Dermis microvascular lymphatic vessel endothelial cell (primary cell): Measurements from ENCODE around the gene CBX4. TPM values are rescaled to one million over a fixed set of nuclear protein-coding genes. Genes with fewer than 3 reads are reported as not detected.
"Not testable (repeated sequence)": the region's sequence is repeated elsewhere in the genome, so short reads cannot be mapped to it uniquely, and the experiment has no call there.

Experiments
- DNase-seq, 2 donors: peaks; one replicate each; pipeline versions ENCODE4 v3.0.0 to v3.0.0-alpha.2; 2010; ENCODE audit warnings: low read depth in 2 of 2
- total RNA-seq: library from RNA; depleted of rRNA; stranded (reverse); fragments of >200 nt; gene quantifications from 2 replicates; pipeline ENCODE4 v1.2.1, GENCODE V29; 2014

The CBX4 gene
- total RNA-seq, 1 donor from 2014 or later, result 9.0 TPM

DNA sequence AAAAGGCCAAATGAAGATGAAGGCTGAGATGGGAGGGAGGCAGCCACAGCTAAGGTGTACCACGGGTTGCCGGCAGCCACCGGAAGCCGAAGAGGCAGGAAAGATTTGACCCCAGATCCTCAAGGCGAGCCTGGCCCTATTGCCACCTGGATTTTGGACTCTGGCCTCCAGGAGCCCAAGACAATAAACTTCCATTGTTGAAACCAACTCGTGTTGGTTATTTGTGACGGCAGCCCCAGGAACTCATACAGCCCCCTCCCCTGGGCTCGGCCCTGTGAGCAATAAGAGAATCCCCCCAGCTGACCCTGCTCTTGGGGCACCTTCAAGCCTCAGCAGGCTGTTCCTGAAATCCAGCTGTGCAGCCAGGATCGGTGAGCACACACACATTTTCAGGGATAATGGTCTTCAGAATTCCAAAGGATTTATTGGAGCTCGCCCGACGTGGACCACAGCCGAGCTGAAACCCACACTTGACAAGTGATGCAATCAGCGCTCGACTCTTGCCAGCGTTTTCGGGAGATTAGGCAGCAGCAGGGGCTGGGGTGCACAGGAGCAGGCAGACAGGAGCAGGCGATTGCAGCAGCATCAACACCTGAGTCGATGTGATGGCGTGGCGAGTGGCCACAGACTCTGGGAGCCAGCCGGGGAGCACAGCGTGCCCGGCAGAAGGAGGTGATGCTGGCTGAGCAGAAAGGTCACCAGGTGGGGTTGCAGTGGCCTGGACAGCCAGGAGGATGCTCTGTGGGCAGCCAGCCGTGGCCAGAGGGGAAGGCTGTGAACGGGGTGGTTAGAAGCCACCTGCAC lies 22.4 kb upstream of the CBX4 start:
- no peak for DNase-seq

DNA sequence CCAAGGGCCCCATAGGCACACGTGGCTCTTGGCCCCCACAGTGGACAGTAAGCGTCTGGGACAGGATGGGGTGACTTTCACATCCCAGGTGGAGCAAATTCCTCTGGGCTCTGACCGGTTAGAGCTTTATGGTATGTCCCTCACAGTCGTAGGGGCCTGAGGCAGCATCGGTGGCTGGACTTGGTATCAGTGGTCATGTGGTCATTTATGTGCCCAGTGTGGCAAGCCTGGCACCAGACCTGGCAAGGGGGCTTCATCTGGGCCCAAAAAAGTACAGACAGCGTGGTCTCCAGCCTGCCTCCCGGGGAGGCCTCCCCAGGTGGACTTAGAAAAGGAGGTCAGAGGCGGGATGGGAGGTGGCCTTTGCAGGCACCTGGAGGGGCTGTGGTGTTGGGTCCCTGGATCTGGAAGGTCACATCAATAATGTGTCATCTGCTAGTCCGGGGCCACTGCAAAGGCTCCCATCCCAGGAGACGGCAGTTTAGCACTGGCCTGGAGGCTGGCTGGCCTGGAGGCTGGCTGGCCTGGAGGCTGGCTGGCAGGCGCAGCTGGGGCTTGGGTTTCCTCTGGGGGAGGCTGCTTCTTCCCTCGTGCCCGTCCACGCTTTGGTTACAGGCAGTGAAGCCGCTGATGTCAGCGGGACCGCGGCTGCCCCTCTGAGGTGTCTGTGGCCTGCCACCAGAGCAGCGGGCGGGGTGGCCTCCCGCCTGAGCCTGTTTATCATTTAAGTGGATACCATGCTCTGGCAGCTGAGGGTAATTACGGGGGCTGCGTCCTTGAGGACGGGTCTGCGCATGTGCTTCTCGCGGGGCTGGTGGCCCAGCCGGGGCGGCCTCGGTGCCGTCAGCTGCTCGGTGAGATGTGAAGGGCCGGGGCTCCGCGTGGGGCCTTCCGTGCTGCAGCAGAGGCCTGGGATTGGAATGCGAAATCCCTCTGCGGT lies 20.7 kb upstream of the CBX4 start:
- DNase-seq, result no peak

DNA sequence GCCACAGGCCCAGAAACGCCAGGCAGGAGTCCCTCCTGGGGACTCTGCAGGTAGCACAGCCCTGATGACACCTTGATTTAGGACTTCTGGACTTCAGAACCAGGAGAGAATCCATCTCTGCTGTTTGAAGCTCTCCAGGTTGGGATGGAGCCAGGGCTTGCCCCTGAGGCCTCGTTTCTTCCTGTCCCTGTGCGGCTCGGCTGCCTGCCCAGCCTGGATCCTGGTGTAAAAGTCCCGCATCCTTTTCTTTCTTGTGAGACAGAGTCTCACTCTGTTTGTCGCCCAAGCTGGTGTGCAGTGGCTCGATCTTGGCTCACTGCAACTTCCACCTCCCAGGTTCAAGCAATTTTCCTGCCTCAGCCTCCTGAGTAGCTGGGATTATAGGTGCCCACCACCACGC lies 17.9 kb upstream of the CBX4 start:
- DNase-seq, result no peak

DNA sequence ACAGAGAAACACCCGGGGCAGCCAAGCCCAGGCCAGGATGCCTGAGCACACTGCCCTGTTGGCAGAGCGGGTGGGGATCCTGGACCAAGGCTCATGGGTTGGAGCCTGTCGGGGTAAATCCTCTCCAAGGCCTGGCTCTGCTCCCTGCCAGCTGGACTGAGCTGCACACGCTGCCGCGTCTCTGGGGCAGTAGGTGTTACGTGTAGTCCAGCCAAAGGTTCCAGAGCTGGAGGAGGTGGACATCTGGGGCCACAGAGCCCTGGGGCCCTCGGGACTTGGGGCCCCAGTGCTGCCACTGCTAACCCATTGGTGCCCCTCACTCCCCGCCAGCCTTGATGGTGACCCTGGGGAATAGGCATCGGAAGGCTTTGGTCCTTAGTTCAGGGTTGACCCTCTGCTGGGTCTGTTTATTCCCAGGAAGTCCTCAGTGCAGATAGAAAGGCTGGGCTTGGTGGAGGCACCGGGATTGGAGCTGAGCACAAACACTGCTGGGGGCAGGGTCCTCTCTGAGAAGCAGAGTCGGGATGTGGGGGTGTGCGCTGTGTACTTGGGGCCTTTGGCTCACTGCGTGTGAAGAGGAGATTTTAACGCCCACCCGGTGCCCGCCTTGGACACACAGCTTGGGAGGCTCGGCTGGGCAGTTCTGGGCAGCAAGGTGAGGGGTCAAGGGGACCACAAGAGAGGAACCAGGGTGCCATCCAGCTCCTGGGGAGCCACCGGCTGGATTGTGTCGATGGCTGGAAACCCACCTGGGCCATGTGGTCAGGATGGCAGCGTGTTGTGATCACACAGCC lies 16.3 kb upstream of the CBX4 start:
- DNase-seq, result no peak

GRCh38 chr17:79854080-79855060 lies 15.1 kb upstream of the CBX4 start:
- no peak for DNase-seq

GRCh38 chr17:79853168-79853567 lies 13.9 kb upstream of the CBX4 start:
- DNase-seq, result not testable (repeated sequence)

- DNase-seq, result peak in 1 of 2 donors; percentile 36
These were observed 13.5 kb upstream of the CBX4 start for GRCh38 chr17:79852748-79853147.

GRCh38 chr17:79851461-79851817 lies 12.2 kb upstream of the CBX4 start:
- no peak for DNase-seq

GRCh38 chr17:79850571-79851460 lies 11.6 kb upstream of the CBX4 start:
- no peak for DNase-seq

GRCh38 chr17:79849953-79850352 lies 10.7 kb upstream of the CBX4 start:
- no peak for DNase-seq

DNA sequence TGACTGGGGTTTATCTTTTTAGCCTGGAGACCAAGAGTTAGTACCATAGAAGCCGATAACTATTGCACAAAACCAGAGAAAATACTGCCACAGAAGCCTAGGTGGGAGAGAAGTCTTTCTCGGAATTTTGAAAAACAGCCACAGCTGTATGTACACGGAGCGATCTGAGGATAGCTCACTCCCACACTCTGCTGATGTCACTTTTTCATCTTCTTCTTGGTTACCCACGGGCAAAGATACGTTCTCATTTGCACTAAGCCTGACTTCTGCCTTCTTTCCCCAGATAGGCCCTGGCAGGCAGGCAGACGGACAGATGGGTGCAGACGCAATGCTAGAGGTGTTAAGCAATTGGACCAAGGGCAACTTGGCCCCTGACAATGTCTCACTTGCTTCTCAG lies 9.1 kb upstream of the CBX4 start:
- DNase-seq, result no peak

- DNase-seq, result no peak
These were observed 8.6 kb upstream of the CBX4 start for GRCh38 chr17:79847698-79848369.

DNA sequence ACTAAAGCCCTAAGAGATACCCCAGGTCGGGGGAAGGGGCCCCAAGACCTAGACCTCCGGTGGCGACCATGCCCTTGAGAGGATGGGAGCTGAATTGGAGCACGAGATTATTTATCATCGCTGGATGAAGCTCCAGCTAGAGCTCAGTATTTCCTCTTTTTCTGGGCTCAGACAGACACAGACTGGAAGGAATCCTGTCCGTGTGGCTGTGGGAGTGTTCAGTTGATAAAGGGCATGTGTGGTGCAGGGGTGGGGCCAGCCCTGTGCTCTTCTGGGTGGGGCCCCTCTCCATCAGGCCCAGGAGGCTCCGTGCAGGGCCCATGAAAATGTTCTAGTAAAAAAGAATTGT lies 6.3 kb upstream of the CBX4 start:
- DNase-seq, result no peak

DNA sequence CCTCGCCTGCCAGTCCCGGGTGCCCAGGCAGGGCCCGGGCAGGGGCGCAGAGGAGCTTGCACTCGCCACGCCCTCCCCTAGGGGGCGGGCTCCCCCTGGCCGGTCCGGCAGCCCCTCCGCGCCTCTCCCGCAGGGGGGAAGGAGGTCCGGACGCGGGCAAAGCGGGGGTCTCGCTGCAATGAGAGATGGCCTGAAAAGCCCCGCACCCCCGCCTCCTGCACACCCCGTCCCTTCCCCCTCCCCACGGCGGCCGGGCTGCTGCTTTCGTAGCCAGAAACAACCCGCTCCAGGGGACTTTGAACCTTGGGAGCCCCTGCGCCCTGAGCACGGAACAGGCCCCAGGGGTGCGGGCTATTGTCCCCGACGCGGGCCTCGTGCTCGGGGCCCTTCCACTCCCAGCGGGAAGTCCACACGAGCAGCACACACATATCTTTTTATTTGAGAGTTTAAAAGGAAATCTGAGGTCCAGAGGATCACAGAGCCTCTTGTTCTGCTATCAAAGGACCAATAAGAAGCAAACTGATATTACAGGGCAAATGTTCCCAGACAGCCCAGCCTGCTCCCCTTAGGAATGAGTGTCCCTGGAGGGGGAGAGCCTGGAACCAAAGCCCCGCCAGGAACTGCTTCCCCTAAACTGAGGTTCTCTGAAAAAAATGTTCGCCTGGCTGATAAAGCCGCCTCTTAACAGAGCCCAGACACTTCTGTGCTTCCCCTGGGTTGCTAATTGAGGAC lies 5.8 kb upstream of the CBX4 start:
- peak in 1 of 2 donors; percentile 44 for DNase-seq

- DNase-seq, result peak in 1 of 2 donors; percentile 61
These were observed 4.9 kb upstream of the CBX4 start for GRCh38 chr17:79843816-79844800.

- DNase-seq, result no peak
These were observed 4.2 kb upstream of the CBX4 start for GRCh38 chr17:79843474-79843815.
